HG02885 (cell line): ENCODE measurements around the gene TGFBI.

ENCODE experiments used
- ATAC-seq: cut with Tn5 transposase; IDR thresholded peaks from one replicate; pipeline ENCODE4 v1.9.1; 2021; ENCODE audit warnings: mild to moderate bottlenecking; ENCODE audit not compliant: unreplicated experiment, poor library complexity

Gene TGFBI

DNA sequence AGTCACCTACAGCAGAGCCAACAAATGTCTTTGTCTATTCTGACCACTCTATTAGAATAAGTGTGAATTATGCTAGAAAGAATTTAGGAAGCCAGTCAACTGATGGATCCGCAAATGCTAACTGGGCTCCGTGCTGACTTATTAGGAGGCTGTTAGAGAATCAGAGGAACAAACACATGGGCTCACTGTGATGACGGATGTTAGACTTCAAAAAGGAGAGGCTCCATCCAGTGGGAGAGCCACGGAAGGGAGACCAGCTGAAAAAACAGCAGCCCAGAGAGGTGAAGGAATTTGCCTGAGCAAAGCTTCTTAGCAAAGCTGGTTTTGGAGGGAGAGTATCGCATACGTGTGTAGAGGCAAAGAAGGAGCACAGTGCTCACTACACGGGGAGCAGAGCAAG is 5.8 kb upstream of the TGFBI start:
- no peak for ATAC-seq

DNA sequence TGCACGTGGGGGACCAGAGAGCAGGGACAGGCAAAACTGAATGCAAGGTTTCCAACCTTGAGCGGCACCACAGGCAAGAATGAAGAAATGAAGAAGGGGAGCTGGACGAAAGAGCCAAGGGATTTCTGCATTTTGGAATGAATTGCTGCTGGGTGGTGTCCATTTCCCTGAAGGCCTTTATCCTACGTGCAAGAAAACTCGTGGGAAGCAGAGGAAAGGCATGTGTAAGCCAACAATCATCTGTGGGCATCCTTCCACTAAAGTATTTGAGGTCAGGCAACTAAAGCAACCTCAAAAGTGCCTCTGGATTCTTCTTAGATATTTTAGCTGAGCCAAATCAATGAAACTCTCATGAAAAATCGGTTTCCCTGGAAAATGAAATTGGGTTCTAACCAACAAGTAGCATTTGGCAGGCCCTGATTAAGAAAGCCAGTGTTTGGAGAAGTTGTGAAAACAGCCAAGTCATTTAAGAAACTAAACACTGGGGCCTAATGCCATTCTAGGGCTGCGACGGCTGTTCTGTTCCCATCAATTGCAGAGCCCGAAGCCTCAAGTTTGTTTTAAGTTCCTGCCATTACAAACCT is 4.7 kb upstream of the TGFBI start:
- no peak for ATAC-seq

DNA sequence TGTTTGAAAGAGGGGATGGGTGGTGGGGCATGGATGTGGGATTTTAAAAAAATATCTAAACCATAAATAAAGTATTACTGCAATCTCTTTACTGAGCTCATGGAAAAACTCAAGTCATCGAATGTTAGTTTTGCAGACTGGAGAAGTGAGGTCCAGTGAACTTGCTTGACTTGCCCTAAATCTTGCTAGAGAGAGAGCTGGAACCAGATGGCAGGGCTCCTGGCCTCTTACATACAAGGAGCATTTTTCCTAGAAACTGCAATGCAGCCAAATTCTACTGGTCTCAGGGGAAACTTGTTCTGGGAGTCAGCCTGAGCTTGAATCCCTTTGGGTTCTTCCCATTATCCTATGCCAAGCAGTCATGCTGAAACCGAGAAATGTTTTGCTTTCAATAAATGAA is 2.9 kb upstream of the TGFBI start:
- ATAC-seq, result no peak

DNA sequence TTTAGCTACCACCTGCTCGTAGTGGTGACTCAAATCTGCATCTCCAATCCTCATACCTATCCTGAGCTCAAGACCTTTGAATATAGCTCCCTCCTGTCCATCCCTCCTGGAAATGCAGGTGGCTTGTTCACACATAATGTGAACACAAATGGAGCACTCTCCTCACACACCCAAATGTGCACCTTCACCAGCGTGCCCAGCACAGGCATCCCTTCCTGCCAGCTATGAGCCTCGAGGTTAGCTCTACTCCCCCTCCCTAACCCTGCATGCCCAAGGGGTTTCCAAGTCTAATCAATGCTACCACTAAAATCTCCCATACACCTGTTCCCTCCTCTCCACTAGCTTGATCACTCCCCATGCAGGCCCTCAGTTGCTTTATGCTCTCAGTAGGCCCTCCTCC is 2.2 kb upstream of the TGFBI start:
- no peak for ATAC-seq

DNA sequence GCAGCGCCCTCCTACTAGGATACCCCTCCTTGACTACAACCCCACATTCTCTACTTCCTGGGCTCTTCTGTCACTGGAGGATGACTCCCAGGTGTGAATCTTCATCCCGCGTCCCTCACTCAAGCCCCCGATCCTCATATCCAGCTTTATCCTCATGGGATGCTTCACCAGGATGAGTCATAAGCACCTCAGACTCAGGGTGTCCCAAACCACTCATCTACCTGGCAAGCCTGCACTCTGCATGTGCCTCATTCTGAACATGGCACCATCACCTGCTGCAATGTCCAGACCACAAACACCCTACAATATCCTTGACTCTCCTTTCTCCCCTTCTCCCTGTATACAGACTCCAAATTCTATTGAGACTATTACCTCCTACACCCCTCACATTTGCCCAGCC is 1.5 kb upstream of the TGFBI start:
- no peak for ATAC-seq

DNA sequence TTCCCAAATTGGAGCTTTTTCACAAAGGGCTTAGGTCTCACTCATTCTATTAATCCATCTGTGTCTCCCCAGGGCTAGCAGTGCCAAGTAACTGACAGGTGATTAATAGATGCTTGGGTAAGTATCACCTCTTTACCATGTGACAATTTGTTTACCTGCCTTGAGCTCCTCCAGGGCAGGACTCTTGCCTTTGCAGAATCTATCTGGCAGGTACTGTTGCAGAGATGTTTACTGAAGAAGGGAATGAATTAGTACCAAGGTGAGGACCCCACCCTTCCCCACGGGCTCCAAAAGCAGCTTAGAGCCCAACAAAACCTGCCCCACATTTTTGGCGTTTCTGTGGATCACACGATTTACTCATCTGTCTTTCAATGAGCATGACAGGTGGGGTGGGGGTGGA is 698 bp upstream of the TGFBI start:
- ATAC-seq, result no peak

DNA sequence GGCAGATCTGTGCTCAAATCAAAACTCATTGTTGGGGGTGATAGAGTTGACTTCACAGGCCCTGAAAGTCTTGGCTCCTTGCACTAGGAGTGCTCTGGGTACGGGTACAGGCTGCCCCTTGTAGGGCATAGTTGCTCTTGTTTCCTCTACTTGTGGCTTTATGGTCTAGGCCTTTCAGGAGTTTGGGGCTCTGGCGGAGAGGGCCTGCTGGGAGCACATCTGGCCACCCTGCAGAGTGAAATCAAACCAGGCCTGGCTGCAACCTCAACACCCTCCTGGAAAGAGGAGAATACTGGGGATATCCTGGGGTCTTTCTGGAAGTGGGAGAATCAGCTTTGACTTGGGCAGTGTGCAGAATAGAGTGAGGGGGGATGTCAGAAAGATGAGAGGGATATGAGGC is 1.5 kb downstream of the TGFBI start:
- no peak for ATAC-seq

DNA sequence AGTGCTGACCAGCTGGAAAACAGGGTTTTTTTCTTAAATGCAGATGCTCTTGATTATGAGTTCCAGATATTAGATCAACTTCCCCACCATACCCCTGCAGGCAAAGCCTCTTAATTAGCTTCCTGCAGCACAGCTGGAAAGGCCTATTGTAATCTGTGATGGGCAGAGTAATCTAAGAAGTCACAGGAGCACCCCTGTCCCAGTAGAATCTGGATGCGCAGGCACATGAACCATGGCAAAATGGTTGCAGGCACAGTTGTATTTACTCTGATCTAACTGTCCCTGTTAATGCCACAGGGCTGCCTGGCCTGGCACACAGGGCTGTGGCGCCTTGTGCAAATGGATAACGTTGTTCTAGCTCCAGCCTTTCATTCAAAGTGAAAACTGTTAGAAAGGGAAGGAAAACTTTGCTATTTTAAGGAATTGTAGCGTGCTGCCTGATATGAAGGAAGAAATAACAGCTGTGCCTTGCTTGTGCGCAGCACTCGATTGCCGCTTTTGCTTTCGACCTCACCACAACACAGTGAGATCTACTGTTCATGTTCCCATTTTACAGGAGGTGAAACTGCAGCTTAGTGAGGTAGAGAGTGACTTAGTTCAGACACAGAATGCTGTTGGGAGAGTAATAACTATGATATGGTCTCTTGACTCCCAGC is 2.3 kb downstream of the TGFBI start:
- peak; percentile 96 for ATAC-seq

DNA sequence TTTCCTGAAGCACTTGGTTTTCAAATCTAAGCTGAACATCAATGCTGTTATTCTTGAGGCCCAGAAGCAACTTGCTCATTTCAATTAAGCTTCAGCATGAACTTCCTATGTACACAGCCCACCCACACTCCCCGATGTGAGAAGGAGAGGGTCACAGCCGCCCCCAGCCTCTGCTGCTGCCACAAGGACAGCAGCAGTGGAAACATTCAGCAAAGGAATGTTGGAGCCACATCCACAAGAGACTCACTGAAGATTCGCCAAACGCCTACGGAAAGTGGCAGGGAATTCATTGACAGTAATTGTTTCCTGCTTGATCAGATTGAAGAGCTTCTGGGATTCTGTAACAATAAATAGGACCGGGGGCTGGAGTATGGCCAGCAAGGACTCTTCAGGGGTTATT is 2.9 kb downstream of the TGFBI start:
- peak; percentile 20 for ATAC-seq

DNA sequence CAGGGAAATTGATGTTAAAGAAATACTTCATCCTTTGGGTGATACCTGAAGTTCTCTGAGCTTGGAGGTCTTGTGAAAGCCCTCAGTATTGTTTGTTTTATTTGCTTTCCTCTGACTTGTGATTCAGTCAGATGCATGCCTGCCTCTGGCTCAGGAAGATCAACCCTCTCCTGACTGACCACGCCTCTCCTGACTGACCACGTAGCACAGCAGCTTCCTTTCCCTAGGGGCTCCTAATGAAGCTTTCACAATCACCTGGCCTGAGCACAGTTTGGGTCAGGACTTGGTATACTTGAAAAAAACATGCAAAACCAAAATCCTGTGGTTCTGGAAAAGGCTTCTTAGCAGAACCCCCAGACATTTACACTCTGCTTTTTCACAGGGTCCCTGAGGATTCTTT is 3.8 kb downstream of the TGFBI start:
- no peak for ATAC-seq

DNA sequence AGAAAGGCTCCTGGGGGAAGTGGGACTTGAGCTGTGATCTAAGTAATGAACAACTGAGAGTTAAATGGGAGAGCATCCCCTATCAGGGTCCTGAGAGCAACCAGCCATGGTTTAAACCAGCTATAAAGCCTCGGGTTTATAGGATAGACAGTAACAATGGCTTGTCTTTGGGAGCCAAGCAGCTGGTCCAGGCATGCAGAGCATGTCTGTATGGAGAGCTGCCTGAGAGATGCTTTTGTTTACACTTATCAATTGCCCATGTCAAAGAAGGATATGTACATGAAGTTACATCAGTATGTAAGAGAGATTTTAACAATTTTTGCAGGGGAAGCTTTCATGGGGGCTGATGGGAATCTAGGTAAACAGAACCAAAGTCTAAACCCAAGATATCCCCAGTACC is 4.4 kb downstream of the TGFBI start:
- no peak for ATAC-seq

DNA sequence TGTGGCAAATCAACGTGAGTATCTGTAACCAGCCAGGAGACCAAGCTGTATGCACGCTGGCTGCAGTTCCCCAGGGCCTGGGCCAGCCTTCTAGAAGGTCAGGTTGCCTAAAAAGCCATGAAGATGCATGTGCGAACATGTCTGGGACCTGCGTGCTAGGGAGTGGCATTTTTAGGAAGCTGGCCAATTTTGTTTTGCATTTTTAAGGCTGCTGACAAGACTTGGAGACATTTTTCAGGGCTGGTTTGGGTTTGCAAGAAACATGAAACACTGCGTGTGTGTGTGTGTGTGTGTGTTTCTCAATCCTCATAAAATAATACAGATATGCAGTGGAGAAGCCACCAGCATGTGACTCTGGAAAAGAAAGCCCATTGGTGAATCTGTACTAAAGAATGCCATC is 5.1 kb downstream of the TGFBI start:
- ATAC-seq, result no peak

DNA sequence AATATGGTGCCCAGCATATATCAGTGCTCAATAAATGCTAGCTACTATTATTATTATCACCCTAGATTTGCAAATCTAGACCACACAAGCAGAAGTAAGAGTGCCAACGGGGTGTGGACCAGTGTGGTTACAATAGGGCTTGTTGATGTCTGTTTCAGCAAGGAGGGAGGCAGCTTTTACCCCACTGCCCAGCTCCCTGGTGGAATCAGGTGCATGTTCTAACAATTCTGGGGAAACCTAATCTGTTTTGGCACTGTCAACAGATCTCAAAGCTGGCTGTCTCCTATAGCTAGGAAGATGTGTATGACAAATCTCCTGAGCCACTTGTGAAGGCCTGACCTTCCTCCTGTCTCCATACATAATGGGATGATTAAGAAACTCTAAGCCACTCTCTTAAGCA is 5.7 kb downstream of the TGFBI start:
- no peak for ATAC-seq

DNA sequence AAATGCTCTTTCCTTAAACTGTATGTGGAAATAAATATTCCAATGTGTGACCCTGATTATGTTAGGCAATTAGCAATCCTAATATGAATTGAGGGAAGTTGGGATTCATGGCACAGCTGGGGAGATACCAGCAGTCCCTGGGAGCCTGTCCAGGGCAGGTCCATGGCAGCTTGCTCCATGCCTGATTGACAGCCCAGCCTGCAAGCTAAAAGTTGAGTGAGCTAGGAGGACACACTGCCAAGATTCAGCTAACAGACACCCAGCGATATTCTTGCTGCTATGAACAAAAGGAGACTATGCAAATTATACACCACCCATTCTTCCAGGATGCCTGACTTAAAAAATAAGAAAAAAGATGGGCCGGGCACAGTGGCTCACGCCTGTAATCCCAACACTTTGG is 6.2 kb downstream of the TGFBI start:
- no peak for ATAC-seq

DNA sequence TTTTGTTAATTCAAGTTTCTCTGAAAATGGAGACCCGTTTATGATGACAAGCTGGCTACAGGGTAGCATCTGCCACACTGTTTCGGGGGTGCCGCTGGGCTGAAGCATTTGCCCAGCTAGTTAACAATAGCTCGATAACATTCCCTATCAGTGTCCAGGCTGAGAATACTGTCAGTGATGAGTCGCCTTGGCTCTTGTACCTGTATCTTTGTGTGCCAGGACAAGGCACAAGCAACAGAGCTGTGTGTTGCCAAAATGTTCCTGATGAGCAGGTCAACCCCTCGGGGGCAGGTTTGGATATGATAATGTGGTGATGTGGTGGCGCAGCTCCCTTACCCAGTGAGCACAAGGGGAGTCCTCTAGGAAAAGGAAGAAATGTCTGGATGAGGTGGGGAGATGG is 7.0 kb downstream of the TGFBI start:
- ATAC-seq, result no peak

DNA sequence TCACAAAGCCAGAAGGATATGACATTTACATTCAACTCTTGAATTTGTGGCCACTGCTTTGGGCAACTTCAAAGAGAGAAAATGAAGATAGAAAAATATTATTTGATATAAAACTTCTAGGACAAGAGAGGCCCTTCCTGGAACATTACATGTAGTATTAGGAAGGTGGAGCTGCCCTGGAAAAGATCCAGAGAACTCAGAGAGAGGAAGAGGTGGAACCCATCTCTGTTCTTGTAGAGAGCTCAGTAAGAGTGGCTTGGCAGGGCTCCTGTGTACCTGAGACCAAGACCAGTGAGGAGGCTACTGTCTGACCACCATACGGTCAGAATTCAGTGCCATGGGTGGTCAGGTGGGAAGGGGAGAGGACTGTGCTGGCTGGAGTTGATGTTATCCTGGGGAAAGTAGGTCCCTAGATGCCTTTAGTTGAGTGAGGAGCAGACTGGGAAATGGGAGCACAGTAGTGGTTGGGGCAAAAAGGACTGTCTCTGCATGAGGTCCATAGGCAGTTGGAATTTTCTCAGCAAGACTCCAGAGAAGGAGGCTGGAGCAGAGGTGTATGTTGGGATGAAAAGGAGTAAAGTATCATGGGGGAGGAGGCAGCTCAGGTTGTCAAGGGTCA is 7.6 kb downstream of the TGFBI start:
- no peak for ATAC-seq

DNA sequence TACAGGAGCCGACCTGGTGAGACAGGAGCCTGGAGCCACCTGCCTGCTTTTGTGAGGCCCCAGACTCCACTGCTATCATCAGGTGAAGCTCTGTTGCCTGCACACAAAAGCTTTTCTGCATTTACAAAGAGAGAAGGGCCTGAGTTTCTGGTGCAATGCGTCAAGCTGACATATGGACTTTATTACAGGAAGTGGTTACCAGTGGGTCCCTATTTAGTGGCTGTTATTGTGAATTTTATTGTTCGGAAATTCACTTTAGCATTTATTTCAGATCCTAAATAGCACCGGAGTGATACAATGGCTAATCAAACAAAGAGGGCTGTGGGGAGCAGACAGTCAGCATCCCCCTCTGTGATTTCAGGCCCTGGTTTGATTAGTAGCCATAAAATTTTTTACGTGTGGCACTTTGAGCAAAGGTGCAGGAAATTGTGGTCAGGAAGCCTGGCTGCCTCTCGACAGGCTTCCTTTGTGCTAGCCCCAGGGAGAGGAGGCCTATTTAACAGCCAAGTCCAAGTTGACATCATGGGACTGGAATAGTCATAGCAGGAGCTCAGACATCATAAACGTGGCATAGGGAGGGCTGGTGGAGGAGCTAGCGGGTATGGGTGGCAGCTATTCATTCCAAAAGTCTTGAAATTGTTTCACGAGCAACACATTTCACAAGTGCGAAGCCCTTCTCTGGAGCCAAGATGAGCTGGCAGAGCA is 8.4 kb downstream of the TGFBI start:
- ATAC-seq, result peak; percentile 51

DNA sequence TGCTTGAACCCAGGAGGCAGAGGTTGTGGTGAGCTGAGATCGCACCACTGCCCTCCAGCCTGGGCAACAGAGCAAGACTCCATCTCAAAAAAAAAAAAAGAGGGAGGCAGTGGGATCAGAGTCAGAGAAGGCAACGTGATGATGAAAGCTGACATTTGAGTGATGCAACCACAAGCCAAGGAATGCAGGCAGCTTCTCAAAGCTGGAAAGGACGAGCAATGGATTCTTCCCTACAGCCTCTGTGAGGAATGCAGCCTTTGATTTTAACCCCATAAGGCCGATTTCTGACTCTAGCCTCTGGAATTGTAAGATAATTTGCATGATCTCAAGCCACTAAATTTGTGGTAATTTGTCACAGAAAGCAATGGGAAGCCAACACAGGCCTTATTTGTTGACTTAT is 9.8 kb downstream of the TGFBI start:
- no peak for ATAC-seq

DNA sequence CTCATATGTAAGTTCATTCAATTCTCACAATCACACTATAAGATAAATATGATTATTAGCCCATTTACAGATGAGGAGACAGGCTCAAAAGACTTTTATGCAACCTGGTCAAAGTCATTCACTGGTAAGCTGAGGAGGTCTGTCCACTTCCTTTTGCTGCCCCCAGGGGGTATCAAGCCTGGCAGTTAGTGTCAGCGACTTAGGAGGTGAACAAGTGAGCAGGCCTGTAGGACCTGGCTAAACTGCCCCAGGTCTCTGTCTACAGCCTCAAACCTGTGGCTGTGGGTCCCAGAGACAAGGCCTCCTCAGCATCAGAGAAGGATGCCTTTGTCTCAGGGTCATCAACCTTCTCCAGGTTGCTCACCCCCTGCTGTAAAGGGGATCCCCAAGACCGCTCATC is 10.4 kb downstream of the TGFBI start:
- no peak for ATAC-seq

DNA sequence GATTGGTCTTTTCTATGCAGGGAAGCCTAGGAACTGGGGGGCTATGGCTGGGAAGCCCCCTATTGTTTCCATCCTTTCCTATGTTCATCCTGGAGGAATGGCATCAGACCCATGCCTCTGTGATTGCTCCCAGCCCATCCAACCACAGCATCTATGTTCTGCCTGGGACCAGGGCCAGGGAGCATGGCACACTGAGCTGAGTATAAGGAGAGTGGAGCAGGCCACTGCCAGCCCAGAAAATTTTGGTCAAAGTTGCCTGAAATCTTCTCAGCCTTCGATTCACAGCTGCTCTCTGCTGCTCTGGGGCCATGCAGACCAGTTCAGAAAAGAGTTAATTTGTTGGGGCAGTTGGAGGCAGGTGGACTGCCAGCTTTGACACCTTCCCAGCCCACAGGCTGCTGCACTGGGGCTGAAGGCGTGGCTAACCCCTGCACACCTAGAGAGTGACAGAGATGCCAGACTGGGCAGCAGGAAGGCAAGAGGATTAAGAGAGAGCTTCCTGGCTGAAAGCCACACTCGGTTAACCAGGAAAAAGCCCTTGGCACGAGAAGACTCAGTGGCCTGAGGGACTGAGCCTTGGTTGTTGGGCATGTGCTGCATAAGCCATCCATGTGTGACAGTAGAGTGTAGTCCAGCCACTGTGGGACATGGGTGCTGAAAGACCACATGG is 12.1 kb downstream of the TGFBI start:
- ATAC-seq, result no peak

DNA sequence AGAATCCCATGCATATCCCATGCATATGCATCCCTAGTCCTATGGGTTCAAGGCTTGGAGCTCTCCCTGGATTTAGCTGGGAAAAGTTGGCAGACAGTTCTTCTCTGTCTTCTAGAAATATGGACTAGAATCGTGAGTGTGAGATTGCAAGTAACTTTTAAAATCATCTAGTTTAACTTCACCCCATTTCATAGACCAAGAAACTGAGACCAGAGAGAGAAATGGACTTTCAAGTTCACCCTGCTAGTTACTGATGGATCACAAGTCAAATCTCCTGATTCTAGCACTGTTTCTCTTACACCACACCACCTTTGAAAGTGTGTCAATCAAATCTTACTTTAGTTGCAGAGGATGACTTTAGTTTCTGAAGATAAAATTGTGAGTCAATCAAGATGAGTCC is 13.4 kb downstream of the TGFBI start:
- no peak for ATAC-seq
